Measurements from ENCODE around the gene HSD17B11. TPM values are rescaled to one million over a fixed set of nuclear protein-coding genes. Genes with fewer than 3 reads are reported as not detected.
"Not testable (repeated sequence)": the region's sequence is repeated elsewhere in the genome, so short reads cannot be mapped to it uniquely, and the experiment has no call there.

HSD17B11 gene
- total RNA-seq, 2 experiments from 2014 or later, result 21.2 to 21.7 TPM

DNA sequence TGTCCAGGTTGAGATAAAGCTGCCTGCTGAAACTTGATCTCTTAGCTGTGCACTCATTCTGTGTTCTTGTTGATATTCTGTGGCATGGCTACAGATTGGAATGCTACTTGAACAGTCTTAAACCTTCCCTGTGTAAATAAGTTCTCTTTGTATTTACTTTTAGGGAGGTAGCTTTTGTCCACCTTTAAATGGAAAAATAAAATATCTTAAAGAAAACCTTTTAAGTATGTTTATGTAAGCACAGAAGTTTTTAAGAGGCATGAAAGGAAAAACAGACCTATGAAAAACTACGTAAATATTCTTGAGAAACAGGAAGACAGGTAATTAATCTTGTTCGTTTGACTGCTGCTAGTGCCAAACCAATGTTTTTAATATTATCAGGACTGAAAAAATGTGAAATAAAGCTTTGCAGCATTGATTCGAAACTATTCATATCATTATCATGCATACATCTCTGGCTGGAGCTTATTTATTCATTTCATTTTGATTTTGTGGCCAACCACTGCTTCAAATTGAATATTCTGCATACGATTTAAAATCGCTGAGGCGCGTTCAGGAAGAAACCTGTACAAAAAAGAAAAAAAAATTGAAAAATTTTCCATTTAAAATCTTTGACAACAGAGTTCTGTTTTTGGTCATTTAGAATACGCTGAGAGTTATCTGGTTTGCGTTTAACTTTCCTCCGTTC, 86.1 kb downstream of the HSD17B11 start:
- ATAC-seq (no peak), DNase-seq (no peak)
- intact Hi-C loops (cut with micrococcal nuclease), result no loop called here
- H3K4me3 Mint-ChIP-seq, result no peak overlapping the region
- TF ChIP-seq, protein P1, sequence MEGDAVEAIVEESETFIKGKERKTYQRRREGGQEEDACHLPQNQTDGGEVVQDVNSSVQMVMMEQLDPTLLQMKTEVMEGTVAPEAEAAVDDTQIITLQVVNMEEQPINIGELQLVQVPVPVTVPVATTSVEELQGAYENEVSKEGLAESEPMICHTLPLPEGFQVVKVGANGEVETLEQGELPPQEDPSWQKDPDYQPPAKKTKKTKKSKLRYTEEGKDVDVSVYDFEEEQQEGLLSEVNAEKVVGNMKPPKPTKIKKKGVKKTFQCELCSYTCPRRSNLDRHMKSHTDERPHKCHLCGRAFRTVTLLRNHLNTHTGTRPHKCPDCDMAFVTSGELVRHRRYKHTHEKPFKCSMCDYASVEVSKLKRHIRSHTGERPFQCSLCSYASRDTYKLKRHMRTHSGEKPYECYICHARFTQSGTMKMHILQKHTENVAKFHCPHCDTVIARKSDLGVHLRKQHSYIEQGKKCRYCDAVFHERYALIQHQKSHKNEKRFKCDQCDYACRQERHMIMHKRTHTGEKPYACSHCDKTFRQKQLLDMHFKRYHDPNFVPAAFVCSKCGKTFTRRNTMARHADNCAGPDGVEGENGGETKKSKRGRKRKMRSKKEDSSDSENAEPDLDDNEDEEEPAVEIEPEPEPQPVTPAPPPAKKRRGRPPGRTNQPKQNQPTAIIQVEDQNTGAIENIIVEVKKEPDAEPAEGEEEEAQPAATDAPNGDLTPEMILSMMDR (IDR thresholded peaks at IDR 0.05), result no peak
- ChIA-PET CTCF (no interaction called here), POLR2A (no interaction called here)
- no peak overlapping the region for H3K27ac Mint-ChIP-seq
- no peaks in the 10 kb centered on the region for H3K9me3 Mint-ChIP-seq
- no peaks in the 10 kb centered on the region for H3K27me3 Mint-ChIP-seq
- no peaks in the 10 kb centered on the region for H3K36me3 Mint-ChIP-seq (ENCODE audit: low read depth)
- H3K4me1 Mint-ChIP-seq (ENCODE audit: low read depth), result peaks cover 2% of the 10 kb centered on the region

DNA sequence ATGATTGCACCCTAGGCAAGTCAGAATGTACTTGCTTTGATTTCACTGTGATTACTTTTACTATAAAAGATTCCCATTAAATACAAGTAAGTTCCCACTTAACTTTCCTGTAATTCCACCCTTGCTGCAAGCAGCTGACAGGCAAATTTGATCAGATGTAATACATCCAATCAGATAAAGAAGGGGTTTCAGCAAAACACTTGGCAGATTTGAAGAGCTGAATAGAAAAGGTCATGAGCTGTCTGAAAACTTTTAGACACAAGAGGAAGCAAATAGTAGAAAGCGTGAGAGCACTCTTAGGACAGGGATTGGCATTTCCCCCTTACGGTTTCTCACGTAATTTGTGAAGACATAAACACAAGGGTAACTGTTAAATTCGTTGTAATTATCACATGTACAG, 91.1 kb downstream of the HSD17B11 start:
- Mint-ChIP-seq H3K9me3 (peaks cover under 1% of the 10 kb centered on the region), H3K36me3 (ENCODE audit: low read depth) (no peaks in the 10 kb centered on the region), H3K27me3 (no peaks in the 10 kb centered on the region), H3K27ac (no peak overlapping the region), H3K4me1 (ENCODE audit: low read depth) (no peaks in the 10 kb centered on the region), H3K4me3 (no peak overlapping the region)
- intact Hi-C loops (cut with micrococcal nuclease), result no loop called here
- CTCF ChIA-PET, result no interaction called here
- DNase-seq (no peak), ATAC-seq (no peak)
- TF ChIP-seq, protein P1 (IDR thresholded peaks at IDR 0.05), result no peak
- POLR2A ChIA-PET, result interaction anchor here (0.5 kb wide), 1 partner anchor 400 kb away, joined by 3 read pairs; no protein-coding TSS in a partner anchor

DNA sequence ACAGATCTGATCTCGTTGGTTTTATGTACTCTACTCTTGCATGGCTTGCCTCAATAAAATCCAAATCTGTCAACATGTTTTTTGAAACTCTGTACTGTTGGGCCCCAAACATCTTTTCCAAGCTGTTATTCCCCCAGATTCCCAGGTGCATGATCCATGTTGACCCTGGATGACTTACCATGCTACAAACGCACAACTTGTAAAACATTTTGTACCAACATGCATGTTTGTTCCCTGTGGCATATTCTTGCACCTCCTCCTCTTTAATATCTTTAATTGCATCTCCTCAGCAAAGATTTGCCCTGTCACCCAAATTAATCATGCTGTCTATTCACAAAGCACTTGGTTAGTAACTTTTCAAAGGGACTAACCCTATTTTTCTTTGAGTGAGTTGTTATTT, 92.6 kb downstream of the HSD17B11 start:
- ChIA-PET POLR2A (no interaction called here), CTCF (no interaction called here)
- ATAC-seq (no peak), DNase-seq (no peak)
- H3K4me1 Mint-ChIP-seq (ENCODE audit: low read depth), result no peaks in the 10 kb centered on the region
- TF ChIP-seq, protein P1 (IDR thresholded peaks at IDR 0.05), result no peak
- no peaks in the 10 kb centered on the region for H3K36me3 Mint-ChIP-seq (ENCODE audit: low read depth)
- no peak overlapping the region for H3K4me3 Mint-ChIP-seq
- no peak overlapping the region for H3K27ac Mint-ChIP-seq
- H3K9me3 Mint-ChIP-seq, result peaks cover 13% of the 10 kb centered on the region
- intact Hi-C loops (cut with micrococcal nuclease), result no loop called here
- H3K27me3 Mint-ChIP-seq, result no peaks in the 10 kb centered on the region

DNA sequence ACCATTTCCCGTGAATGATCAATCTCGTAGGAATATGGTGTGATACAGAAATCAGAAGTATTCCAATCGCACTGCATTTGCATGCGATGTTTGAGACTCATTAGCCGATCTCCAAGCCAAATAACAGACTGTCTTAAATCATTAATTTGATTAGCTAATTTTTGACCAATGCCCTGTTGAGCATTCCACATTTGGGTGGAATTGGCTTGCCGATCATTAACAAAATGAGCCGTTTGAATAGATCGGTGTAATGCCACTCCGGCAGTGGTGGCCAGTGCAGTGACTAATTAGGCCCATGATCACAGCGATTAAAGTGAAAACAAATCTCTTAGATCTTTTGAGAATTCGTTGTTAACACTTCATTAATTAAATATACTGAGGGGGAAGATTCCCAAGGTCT, 96.1 kb downstream of the HSD17B11 start:
- H3K36me3 Mint-ChIP-seq (ENCODE audit: low read depth); H3K27ac Mint-ChIP-seq; CTCF ChIA-PET; intact Hi-C loops (cut with micrococcal nuclease); H3K4me3 Mint-ChIP-seq; H3K27me3 Mint-ChIP-seq; H3K4me1 Mint-ChIP-seq (ENCODE audit: low read depth); ATAC-seq; DNase-seq; POLR2A ChIA-PET: not testable (repeated sequence)
- H3K9me3 Mint-ChIP-seq, result peaks cover 13% of the 10 kb centered on the region

DNA sequence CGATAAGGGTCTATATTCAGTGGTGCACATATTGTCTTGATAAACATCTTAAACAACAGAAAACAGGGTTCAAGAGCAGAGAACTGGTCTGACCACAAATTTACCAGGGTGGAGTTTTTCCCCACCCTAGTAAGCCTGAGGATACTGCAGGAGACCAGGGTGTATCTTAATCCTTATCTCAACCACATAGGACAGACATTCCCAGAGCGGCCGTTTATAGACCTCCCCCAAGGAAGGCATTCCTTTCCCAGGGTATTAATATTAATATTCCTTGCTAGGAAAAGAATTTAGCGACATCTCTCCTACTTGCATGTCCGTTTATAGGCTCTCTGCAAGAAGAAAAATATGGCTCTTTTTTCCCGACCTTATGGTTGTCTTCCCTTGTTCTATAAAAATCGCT, 97.1 kb downstream of the HSD17B11 start:
- ATAC-seq; intact Hi-C loops (cut with micrococcal nuclease); H3K27me3 Mint-ChIP-seq; CTCF ChIA-PET; H3K4me1 Mint-ChIP-seq (ENCODE audit: low read depth); H3K36me3 Mint-ChIP-seq (ENCODE audit: low read depth); H3K27ac Mint-ChIP-seq; DNase-seq; H3K4me3 Mint-ChIP-seq: not testable (repeated sequence)
- POLR2A ChIA-PET, result interaction anchor here (0.6 kb wide), 1 partner anchor 129 kb away, joined by 3 read pairs; the partner anchor contains the start of gene NUDT9
- H3K9me3 Mint-ChIP-seq, result peaks cover 13% of the 10 kb centered on the region

DNA sequence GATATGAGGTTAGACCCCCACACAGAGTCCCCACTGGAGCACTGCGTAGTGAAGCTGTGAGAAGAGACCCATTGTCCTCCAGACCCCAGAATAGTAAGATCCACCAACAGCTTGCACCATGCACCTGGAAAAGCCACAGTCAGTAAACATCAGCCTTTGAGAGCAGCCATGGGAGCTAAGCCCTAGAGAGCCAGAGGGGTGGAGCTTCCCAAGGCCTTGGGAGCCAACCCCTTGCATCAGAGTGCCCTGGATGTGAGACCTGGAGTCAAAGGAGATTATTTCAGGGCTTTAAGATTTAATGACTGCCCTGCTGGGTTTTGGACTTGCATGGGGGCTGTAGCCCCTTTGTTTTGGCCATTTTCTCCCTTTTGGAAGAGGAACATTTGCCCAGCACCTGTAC, 104.0 kb downstream of the HSD17B11 start:
- TF ChIP-seq, protein P1 (IDR thresholded peaks at IDR 0.05), result no peak
- ATAC-seq, result no peak
- intact Hi-C loops (cut with micrococcal nuclease), result no loop called here
- H3K9me3 Mint-ChIP-seq, result peaks cover 20% of the 10 kb centered on the region
- peaks cover 5% of the 10 kb centered on the region for H3K36me3 Mint-ChIP-seq (ENCODE audit: low read depth)
- no peaks in the 10 kb centered on the region for H3K4me1 Mint-ChIP-seq (ENCODE audit: low read depth)
- H3K4me3 Mint-ChIP-seq, result no peak overlapping the region
- H3K27ac Mint-ChIP-seq, result no peak overlapping the region
- POLR2A ChIA-PET, result no interaction called here
- no peaks in the 10 kb centered on the region for H3K27me3 Mint-ChIP-seq
- no peak for DNase-seq
- CTCF ChIA-PET, result no interaction called here

Small RNAs within 50 kb of the gene (microRNA-seq; reads per million reads assigned to microRNA genes)
- gene MIR5705 (ENCODE audit: borderline microRNAs expressed, borderline replicate concordance), result not detected

Other genes starting within 250 kb of the HSD17B11 start
- 10 to 100 TPM; 12.0 to 12.5 TPM for gene KLHL8, start 170.6 kb downstream of the HSD17B11 start, total RNA-seq
- under 1 TPM in 1 of 2 experiments, not detected in 1; 0.16 TPM for gene HSD17B13, start 68.3 kb downstream of the HSD17B11 start, total RNA-seq
- 10 to 100 TPM; 11.9 to 12.3 TPM for gene NUDT9, start 31.4 kb upstream of the HSD17B11 start, total RNA-seq
- not detected for gene SPARCL1, start 138.2 kb upstream of the HSD17B11 start, total RNA-seq
- gene DSPP, start 217.3 kb upstream of the HSD17B11 start, total RNA-seq, result not detected

All from activated CD8-positive, alpha-beta T cell treated with anti-CD3 and anti-CD28 coated beads for 36 hours (primary cell).